K562 (cell line): ENCODE results near the gene NF1.

Experiments used
- CTCF ChIP-seq, 3 experiments: IDR thresholded peaks in 2 of 3; conservative IDR thresholded peaks in 1 of 3; 2 replicates each; pipeline ENCODE4 v1.5.1; 2011 to 2012; ENCODE audit warnings: low read length in 3 of 3, mild to moderate bottlenecking in 3 of 3, control low read depth in 2 of 3, improper control_type of control experiment in 1 of 3, inconsistent platforms in 1 of 3, low read depth in 1 of 3, mixed read lengths in 1 of 3, moderate library complexity in 1 of 3; ENCODE audit not compliant: insufficient read depth in 2 of 3
- GABPB1 ChIP-seq: sonication (generic); formaldehyde crosslinking; IDR thresholded peaks from 2 replicates; pipeline ENCODE4 v1.8.0; 2022; ENCODE audit warnings: mild to moderate bottlenecking, missing genetic modification reagents
- HNRNPUL1 ChIP-seq: fragments of 200-400 bp; formaldehyde crosslinking; IDR thresholded peaks from 2 replicates; pipeline ENCODE4 v1.6.1; 2017; ENCODE audit warnings: low read length
- MEF2A ChIP-seq: IDR thresholded peaks from 2 replicates; pipeline ENCODE4 v1.6.1; 2011; ENCODE audit warnings: low read depth, mild to moderate bottlenecking, low read length, moderate library complexity; ENCODE audit not compliant: control insufficient read depth
- SP1 ChIP-seq: sonication (generic); formaldehyde crosslinking; IDR thresholded peaks from 2 replicates; pipeline ENCODE4 v1.8.1; 2022; ENCODE audit warnings: mild to moderate bottlenecking, missing genetic modification reagents
- TARDBP ChIP-seq: fragments of 450-650 bp; IDR thresholded peaks from 2 replicates; pipeline ENCODE4 v1.6.1; 2016
- YY1 ChIP-seq, 3 experiments: IDR thresholded peaks; 2 replicates each; pipeline ENCODE4 v1.6.1; 2011; ENCODE audit warnings: low read length in 2 of 3, mild to moderate bottlenecking in 2 of 3, moderate library complexity in 2 of 3, borderline replicate concordance in 1 of 3, control low read depth in 1 of 3, low read depth in 1 of 3; ENCODE audit not compliant: insufficient read depth in 3 of 3, insufficient replicate concordance in 2 of 3, control insufficient read depth in 1 of 3, insufficient read length in 1 of 3; ENCODE audit errors: extremely low read depth in 1 of 3
- ZFP1 ChIP-seq: fragments of 450-650 bp; formaldehyde crosslinking; IDR thresholded peaks from 2 replicates; pipeline ENCODE4 v1.4.0; 2020; ENCODE audit warnings: mild to moderate bottlenecking, mixed read lengths
- ZNF175 ChIP-seq: fragments of 200-800 bp; sonication (Bioruptor generic); IDR thresholded peaks from 2 replicates; pipeline ENCODE4 v1.6.1; 2016; ENCODE audit warnings: low read depth, mild to moderate bottlenecking, missing genetic modification characterization, missing compliant biosample characterization
- ZNF512 ChIP-seq: IDR thresholded peaks from 2 replicates; pipeline ENCODE4 v1.6.1; 2016; ENCODE audit warnings: missing genetic modification characterization, missing compliant biosample characterization
- ZNF655 ChIP-seq: fragments of 250-450 bp; sonication (Bioruptor Pico); IDR thresholded peaks from 2 replicates; pipeline ENCODE4 v1.5.0; 2021

- TF ChIP-seq ZFP1 (CRISPR knock-in tag) (no peak), ZNF655 (CRISPR knock-in tag) (no peak), GABPB1 (no peak), CTCF (IDR thresholded peaks at IDR 0.05 in 2 of 3, conservative IDR thresholded peaks at IDR 0.05 in 1 of 3; ENCODE audit: insufficient read depth in 2 of 3, low read depth in 1 of 3, low read length in 3 of 3) (no peak), TARDBP (no peak), SP1 (CRISPR knock-in tag) (no peak), HNRNPUL1 (no peak), MEF2A (no peak), ZNF512 (no peak), YY1 (IDR thresholded peaks at IDR 0.05; ENCODE audit: borderline replicate concordance in 1 of 3, control insufficient read depth in 1 of 3, extremely low read depth in 1 of 3, insufficient read depth in 3 of 3, insufficient read length in 1 of 3, insufficient replicate concordance in 2 of 3, low read depth in 1 of 3, low read length in 2 of 3) (no peak), ZNF175 (CRISPR knock-in tag) (no peak)
Measured at GRCh38 chr17:31163091-31163781, 68.5 kb downstream of the NF1 start.
